Measurements from ENCODE around the gene RSPH9.

RSPH9 gene

GRCh38 chr6:43644940-43645612, at the start of gene RSPH9:
RSPH9 (plus strand) TSS chr6:43645036; CDS start chr6:43645099, 63 bp downstream.
- peak; percentile 58 for DNase-seq

GRCh38 chr6:43600595-43600994, 44.2 kb upstream of the RSPH9 start:
- no peak for DNase-seq

- DNase-seq: no peak
These were observed 40.7 kb upstream of the RSPH9 start for GRCh38 chr6:43604174-43604573.

- DNase-seq: no peak
These were observed 38.8 kb upstream of the RSPH9 start for GRCh38 chr6:43606019-43606418.

GRCh38 chr6:43608310-43608763, 36.5 kb upstream of the RSPH9 start:
- peak; percentile 55 for DNase-seq

- no peak for DNase-seq
These were observed 36.0 kb upstream of the RSPH9 start for GRCh38 chr6:43608807-43609206.

- DNase-seq: no peak
These were observed 35.4 kb upstream of the RSPH9 start for GRCh38 chr6:43609402-43609801.

GRCh38 chr6:43610431-43610830, 34.4 kb upstream of the RSPH9 start:
- no peak for DNase-seq

- no peak for DNase-seq
These were observed 31.0 kb upstream of the RSPH9 start for GRCh38 chr6:43613721-43614395.

GRCh38 chr6:43614396-43614730, 30.5 kb upstream of the RSPH9 start:
- no peak for DNase-seq

- DNase-seq: no peak
These were observed 27.9 kb upstream of the RSPH9 start for GRCh38 chr6:43616725-43617472.

GRCh38 chr6:43621078-43621835, 23.6 kb upstream of the RSPH9 start:
- no peak for DNase-seq

- no peak for DNase-seq
These were observed 23.0 kb upstream of the RSPH9 start for GRCh38 chr6:43621836-43622180.

- no peak for DNase-seq
These were observed 22.3 kb upstream of the RSPH9 start for GRCh38 chr6:43622541-43622940.

GRCh38 chr6:43623880-43624785, 20.7 kb upstream of the RSPH9 start:
- DNase-seq: no peak

GRCh38 chr6:43624786-43625288, 20.0 kb upstream of the RSPH9 start:
- no peak for DNase-seq

- DNase-seq: no peak
These were observed 19.3 kb upstream of the RSPH9 start for GRCh38 chr6:43625393-43625992.

- DNase-seq: peak; percentile 47
These were observed 17.6 kb upstream of the RSPH9 start for GRCh38 chr6:43627008-43627825.

- DNase-seq: peak; percentile 69
These were observed 16.3 kb upstream of the RSPH9 start for GRCh38 chr6:43628393-43629103.

- peak; percentile 99 for DNase-seq
These were observed 15.7 kb upstream of the RSPH9 start, which contains the start of gene GTPBP2 for GRCh38 chr6:43629104-43629504. GTPBP2 (minus strand) TSS chr6:43629264; CDS start chr6:43629162, 102 bp downstream.

Measured in activated CD4-positive, alpha-beta T cell treated with anti-CD3 and anti-CD28 coated beads, Interleukin-10, Interleukin-2, amounts not matched to agents 100 ng/mL and 50 ng/mL, durations not matched to agents 16 hours and 8 hours (primary cell).